ENCODE data around the gene CYBA. TPM values are rescaled to one million over a fixed set of nuclear protein-coding genes. Genes with fewer than 3 reads are reported as not detected.

The CYBA gene
- total RNA-seq, 1 experiment from 2014 or later = 351 TPM

- no peak for DNase-seq
- no peaks in the 10 kb centered on the region for H3K9me3 ChIP-seq
- Mint-ChIP-seq H3K36me3 (ENCODE audit: insufficient read depth, unreplicated experiment) (peaks cover 48% of the 10 kb centered on the region), H3K27me3 (ENCODE audit: insufficient read depth, unreplicated experiment) (no peaks in the 10 kb centered on the region), H3K9me3 (ENCODE audit: unreplicated experiment) (no peaks in the 10 kb centered on the region), H3K27ac (ENCODE audit: unreplicated experiment) (no peak overlapping the region), H3K4me3 (ENCODE audit: unreplicated experiment) (no peak overlapping the region), H3K4me1 (ENCODE audit: low read depth, unreplicated experiment) (peaks cover 6% of the 10 kb centered on the region)
- H3K27me3 ChIP-seq (replicated peaks; ENCODE audit: control insufficient read depth, insufficient read depth, low read length) = no peaks in the 10 kb centered on the region
- ChIA-PET POLR2A (no interaction called here), CTCF (no interaction called here)
- intact Hi-C loops (cut with micrococcal nuclease; ENCODE audit: unreplicated experiment) = no loop called here
- peaks cover 6% of the 10 kb centered on the region; the same call in 1 of the 2 replicates for H3K4me1 ChIP-seq
- 0 out of 2 replicates have a peak, but pooled peaks cover 1% of the 10 kb centered on the region for H3K36me3 ChIP-seq (ENCODE audit: control insufficient read depth, insufficient read depth, low read length)
- no peak for TF ChIP-seq CTCF (IDR thresholded peaks at IDR 0.05; ENCODE audit: insufficient read depth in 1 of 2, low read depth in 1 of 2, low read length in 1 of 2, severe bottlenecking in 1 of 2, unreplicated experiment in 1 of 2)
- no peak overlapping the region for H3K4me3 ChIP-seq (ENCODE audit: low read depth, low read length)
- BruUV-seq (replicated peaks) = no TSS peak
These were observed 5.4 kb downstream of the CYBA start for GRCh38 chr16:88645455-88645854.

GRCh38 chr16:88643644-88643932 lies 7.3 kb downstream of the CYBA start:
- no peak overlapping the region for H3K4me3 ChIP-seq (ENCODE audit: low read depth, low read length)
- no peak for DNase-seq
- H3K27me3 Mint-ChIP-seq (ENCODE audit: insufficient read depth, unreplicated experiment) = no peaks in the 10 kb centered on the region
- no peaks in the 10 kb centered on the region for H3K9me3 Mint-ChIP-seq (ENCODE audit: unreplicated experiment)
- H3K36me3 Mint-ChIP-seq (ENCODE audit: insufficient read depth, unreplicated experiment) = peaks cover 49% of the 10 kb centered on the region
- H3K36me3 ChIP-seq (ENCODE audit: control insufficient read depth, insufficient read depth, low read length) = 0 out of 2 replicates have a peak, but pooled peaks cover 1% of the 10 kb centered on the region
- POLR2A ChIA-PET = no interaction called here
- H3K27ac Mint-ChIP-seq (ENCODE audit: unreplicated experiment) = no peak overlapping the region
- CTCF ChIA-PET = no interaction called here
- intact Hi-C loops (cut with micrococcal nuclease; ENCODE audit: unreplicated experiment) = no loop called here
- H3K4me1 Mint-ChIP-seq (ENCODE audit: low read depth, unreplicated experiment) = no peaks in the 10 kb centered on the region
- H3K27me3 ChIP-seq (replicated peaks; ENCODE audit: control insufficient read depth, insufficient read depth, low read length) = no peaks in the 10 kb centered on the region
- no peak overlapping the region for H3K4me3 Mint-ChIP-seq (ENCODE audit: unreplicated experiment)
- TF ChIP-seq CTCF (IDR thresholded peaks at IDR 0.05; ENCODE audit: insufficient read depth in 1 of 2, low read depth in 1 of 2, low read length in 1 of 2, severe bottlenecking in 1 of 2, unreplicated experiment in 1 of 2) = no peak
- H3K4me1 ChIP-seq = peaks cover 9% of the 10 kb centered on the region; the same call in 1 of the 2 replicates
- BruUV-seq (replicated peaks) = no TSS peak
- H3K9me3 ChIP-seq = no peaks in the 10 kb centered on the region

- Mint-ChIP-seq H3K4me1 (ENCODE audit: low read depth, unreplicated experiment) (no peaks in the 10 kb centered on the region), H3K4me3 (ENCODE audit: unreplicated experiment) (no peak overlapping the region), H3K27me3 (ENCODE audit: insufficient read depth, unreplicated experiment) (no peaks in the 10 kb centered on the region), H3K9me3 (ENCODE audit: unreplicated experiment) (no peaks in the 10 kb centered on the region), H3K27ac (ENCODE audit: unreplicated experiment) (peak overlapping the region; percentile 53), H3K36me3 (ENCODE audit: insufficient read depth, unreplicated experiment) (peaks cover 53% of the 10 kb centered on the region)
- ChIA-PET CTCF (interaction anchor here (0.6 kb wide), 1 partner anchor 52 kb away, joined by 6 read pairs; no protein-coding TSS in a partner anchor), POLR2A (no interaction called here)
- Histone ChIP-seq H3K36me3 (ENCODE audit: control insufficient read depth, insufficient read depth, low read length) (0 out of 2 replicates have a peak, but pooled peaks cover 1% of the 10 kb centered on the region), H3K27me3 (replicated peaks; ENCODE audit: control insufficient read depth, insufficient read depth, low read length) (no peaks in the 10 kb centered on the region), H3K9me3 (no peaks in the 10 kb centered on the region), H3K4me1 (peaks cover 12% of the 10 kb centered on the region; the same call in 1 of the 2 replicates), H3K4me3 (ENCODE audit: low read depth, low read length) (no peak overlapping the region)
- DNase-seq = no peak
- no TSS peak for BruUV-seq (replicated peaks)
- intact Hi-C loops (cut with micrococcal nuclease; ENCODE audit: unreplicated experiment) = no loop called here
- no peak for TF ChIP-seq CTCF (IDR thresholded peaks at IDR 0.05; ENCODE audit: insufficient read depth in 1 of 2, low read depth in 1 of 2, low read length in 1 of 2, severe bottlenecking in 1 of 2, unreplicated experiment in 1 of 2)
These were observed 7.8 kb downstream of the CYBA start for GRCh38 chr16:88642881-88643643.
